SJSA1 (cell line): ENCODE results near the gene SBK3. TPM values are rescaled to one million over a fixed set of nuclear protein-coding genes. Genes with fewer than 3 reads are reported as not detected.
"Not testable (repeated sequence)": the region's sequence is repeated elsewhere in the genome, so short reads cannot be mapped to it uniquely, and the experiment has no call there.

Experiments
- DNase-seq, 2 experiments: peaks; one replicate each; pipeline ENCODE4 v3.0.0-alpha.2; 2015 to 2020; ENCODE audit warnings: low spot score in 2 of 2, low read depth in 1 of 2
- H3K27ac ChIP-seq: fragments of 250-450 bp; sonication (Bioruptor Pico); 2 replicates; pipeline ENCODE4 v1.5.1; 2020; ENCODE audit warnings: mild to moderate bottlenecking, moderate library complexity
- H3K27me3 ChIP-seq: fragments of 250-450 bp; sonication (Bioruptor Pico); replicated peaks from 2 replicates; pipeline ENCODE4 v1.5.1; 2020; ENCODE audit warnings: mild to moderate bottlenecking, moderate library complexity
- H3K36me3 ChIP-seq: fragments of 250-450 bp; sonication (Bioruptor Pico); 2 replicates; pipeline ENCODE4 v1.5.1; 2020; ENCODE audit warnings: mild to moderate bottlenecking
- H3K4me1 ChIP-seq: fragments of 250-450 bp; sonication (Bioruptor Pico); replicated peaks from 2 replicates; pipeline ENCODE4 v1.6.1; 2021; ENCODE audit warnings: mild to moderate bottlenecking
- H3K4me3 ChIP-seq: fragments of 250-450 bp; sonication (Bioruptor Pico); 2 replicates; pipeline ENCODE4 v1.5.1; 2020; ENCODE audit warnings: mild to moderate bottlenecking
- H3K9me3 ChIP-seq: fragments of 250-450 bp; sonication (Bioruptor Pico); replicated peaks from 2 replicates; pipeline ENCODE4 v1.5.1; 2020; ENCODE audit warnings: mild to moderate bottlenecking
- total RNA-seq: library from RNA; depleted of rRNA; stranded (reverse); fragments of >200 nt; shearing (Covaris generic); gene quantifications from 2 replicates; pipeline ENCODE4 v1.2.3, GENCODE V29; 2014

The SBK3 gene
- total RNA-seq, 1 experiment from 2014 or later: 0.32 TPM

DNA sequence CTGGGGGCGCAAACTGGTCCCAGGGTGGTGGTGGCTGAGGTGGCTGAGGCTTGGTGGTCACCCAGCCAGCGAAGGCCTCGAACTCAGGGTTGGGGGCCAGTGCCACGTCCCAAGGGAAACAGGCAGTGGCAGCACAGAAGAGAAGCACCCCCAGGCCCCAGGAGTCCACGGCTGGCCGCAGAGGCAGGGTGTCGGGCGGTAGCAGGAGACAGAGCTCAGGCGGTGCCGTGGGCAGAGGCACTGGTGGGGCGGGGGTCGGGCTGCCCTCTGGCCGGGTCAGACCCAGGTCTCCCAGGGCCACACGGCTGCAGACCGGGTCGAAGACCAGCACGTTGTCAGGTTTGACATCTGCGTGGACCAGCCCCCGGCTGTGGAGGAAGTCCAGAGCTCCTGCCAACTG, 4.3 kb downstream of the SBK3 start:
- Histone ChIP-seq H3K9me3 (no peaks in the 10 kb centered on the region), H3K4me3 (no peak overlapping the region), H3K27me3 (no peaks in the 10 kb centered on the region), H3K27ac (no peak overlapping the region), H3K36me3 (no peaks in the 10 kb centered on the region), H3K4me1 (no peaks in the 10 kb centered on the region)
- no peak for DNase-seq

DNA sequence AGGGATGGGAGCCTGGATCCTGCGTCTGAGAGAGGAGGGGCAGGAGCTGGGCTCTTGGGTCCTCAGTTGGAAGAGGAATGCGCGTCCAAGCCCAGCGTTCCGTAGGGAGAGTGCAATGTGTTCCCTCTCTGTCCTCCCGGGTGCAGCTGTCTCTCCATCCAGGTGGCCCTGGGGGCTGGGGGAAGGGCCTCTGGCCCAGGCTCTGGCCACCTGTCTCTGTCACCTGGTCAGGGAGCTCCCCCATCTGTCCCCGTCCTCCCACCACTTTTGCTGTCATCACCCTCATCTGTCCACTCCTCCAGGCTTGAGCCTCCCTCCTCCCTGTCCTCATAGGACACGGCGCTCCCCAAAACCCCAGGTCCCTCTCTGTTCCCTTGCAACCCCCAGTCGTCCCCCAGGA, 4.7 kb downstream of the SBK3 start:
- no peaks in the 10 kb centered on the region for H3K36me3 ChIP-seq
- no peak overlapping the region for H3K4me3 ChIP-seq
- H3K27me3 ChIP-seq: no peaks in the 10 kb centered on the region
- no peaks in the 10 kb centered on the region for H3K9me3 ChIP-seq
- no peak for DNase-seq
- H3K27ac ChIP-seq: no peak overlapping the region
- no peaks in the 10 kb centered on the region for H3K4me1 ChIP-seq

DNA sequence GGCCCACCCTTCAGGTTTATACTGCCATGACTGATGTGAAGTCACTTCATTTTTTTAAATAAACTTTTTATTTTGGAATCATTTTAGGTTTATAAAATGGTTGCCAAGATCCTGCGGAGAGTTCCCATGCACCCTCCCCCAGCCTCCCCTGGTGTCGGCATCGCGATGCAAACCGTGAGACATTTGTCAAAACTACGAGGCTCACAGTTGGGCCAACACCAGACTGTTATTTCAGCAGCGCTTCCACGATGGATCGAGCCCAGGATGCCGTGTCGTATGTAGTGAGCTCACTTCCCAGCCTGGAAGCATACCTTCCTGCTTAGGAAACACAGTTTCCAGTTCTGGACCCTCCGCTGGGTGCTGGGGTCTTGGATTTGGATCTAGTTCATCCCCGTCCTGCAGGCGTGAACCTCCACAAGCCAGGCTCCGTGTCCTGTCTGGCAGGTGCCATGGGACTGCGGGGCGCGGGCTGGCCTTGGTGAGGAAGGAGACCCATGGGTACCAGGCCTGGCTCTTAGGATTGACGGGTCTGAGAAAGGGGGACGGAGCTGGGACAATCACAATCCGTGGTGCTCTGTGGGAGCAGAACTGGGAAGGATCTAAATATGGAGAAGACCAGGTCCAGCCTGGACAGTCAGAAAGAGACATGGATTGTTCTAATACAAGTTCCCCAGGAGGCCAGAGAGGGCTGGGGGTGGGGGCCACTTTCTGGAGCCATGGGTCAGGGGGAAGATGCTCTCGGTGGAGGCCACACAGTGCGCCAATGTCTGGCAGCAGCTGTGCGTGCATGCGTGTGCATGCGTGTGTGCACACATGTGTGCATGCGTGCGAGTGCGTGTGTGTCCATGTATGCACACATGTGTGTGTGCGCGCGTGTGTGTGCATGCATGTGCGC, 6.0 kb downstream of the SBK3 start:
- no peak for DNase-seq
- H3K27ac ChIP-seq: no peak overlapping the region
- H3K4me1 ChIP-seq: no peaks in the 10 kb centered on the region
- no peaks in the 10 kb centered on the region for H3K36me3 ChIP-seq
- H3K4me3 ChIP-seq: no peak overlapping the region
- no peaks in the 10 kb centered on the region for H3K27me3 ChIP-seq
- no peaks in the 10 kb centered on the region for H3K9me3 ChIP-seq

DNA sequence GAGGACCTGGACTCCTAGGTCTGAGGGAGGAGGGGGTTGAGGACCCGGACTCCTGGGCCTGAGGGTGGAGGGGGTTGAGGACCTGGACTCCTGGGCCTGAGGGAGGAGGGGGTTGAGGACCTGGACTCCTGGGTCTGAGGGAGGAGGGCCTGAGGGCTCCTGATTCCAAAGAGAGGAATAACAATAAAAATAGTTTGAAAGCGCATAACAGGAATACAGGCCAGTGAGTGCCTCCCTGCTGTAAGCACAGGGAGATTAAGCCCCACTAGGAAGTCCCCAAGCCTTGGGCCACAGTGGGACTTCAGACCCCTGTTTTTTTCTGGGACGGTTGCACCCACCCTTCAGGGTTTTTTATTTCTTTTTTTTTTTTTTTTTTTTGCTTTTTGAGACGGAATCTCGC, 7.2 kb downstream of the SBK3 start:
- DNase-seq: no peak
- Histone ChIP-seq H3K9me3 (no peaks in the 10 kb centered on the region), H3K27ac (no peak overlapping the region), H3K4me3 (no peak overlapping the region), H3K27me3 (no peaks in the 10 kb centered on the region), H3K36me3 (no peaks in the 10 kb centered on the region), H3K4me1 (no peaks in the 10 kb centered on the region)

DNA sequence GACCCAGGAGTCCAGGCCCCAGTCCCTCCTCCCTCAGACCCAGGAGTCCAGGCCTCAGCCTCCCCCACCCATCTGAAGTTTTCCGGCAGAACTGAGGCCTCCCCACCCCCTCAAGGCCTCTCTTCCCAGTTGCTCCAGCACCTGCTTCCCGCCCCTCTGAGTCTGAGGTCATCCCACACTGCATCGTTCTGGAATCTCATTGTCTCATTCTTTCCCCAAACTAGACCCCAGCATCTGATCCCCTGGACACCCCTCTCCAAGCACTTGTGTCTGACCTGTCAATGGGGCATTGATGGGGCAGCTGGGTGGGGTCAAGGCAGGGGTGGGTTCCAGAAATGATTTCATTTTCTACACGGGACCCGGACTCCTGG, 7.6 kb downstream of the SBK3 start:
- Histone ChIP-seq H3K4me3 (no peak overlapping the region), H3K9me3 (no peaks in the 10 kb centered on the region), H3K27me3 (no peaks in the 10 kb centered on the region), H3K4me1 (no peaks in the 10 kb centered on the region), H3K27ac (no peak overlapping the region), H3K36me3 (no peaks in the 10 kb centered on the region)
- DNase-seq: no peak

DNA sequence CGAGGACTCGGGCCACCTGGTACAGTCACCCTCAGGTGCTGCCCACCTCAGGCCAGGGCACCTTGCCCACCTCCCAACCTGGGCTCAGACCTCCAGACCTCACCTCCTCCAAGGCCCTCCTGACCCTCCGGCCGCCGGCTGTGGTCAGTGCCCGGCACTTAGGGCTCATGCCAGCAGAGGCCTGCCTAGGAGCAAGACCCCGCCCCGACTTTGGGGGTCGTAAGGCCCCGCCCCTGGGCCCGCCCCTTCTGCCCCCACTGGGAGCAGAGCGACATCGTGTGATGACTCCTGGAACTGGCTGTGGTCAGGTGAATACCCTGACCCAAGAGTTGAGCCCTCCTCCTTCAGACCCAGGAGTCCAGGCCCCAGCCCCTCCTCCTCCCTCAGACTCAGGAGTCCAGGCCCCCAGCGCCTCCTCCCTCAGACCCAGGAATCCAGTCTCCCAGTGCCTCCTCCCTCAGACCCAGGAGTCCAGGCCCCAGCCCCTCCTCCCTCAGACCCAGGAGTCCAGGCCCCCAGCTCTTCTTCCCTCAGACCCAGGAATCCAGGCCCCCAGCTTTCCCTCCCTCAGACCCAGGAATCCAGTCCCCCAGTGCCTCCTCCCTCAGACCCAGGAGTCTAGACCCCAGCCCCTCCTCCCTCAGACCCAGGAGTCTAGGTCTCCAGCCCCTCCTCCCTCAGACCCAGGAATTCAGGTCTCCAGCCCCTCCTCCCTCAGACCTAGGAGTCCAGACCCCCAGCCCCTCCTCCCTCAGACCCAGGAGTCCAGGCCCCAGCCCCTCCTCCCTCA, 8.2 kb downstream of the SBK3 start, which contains the start of gene SBK2:
SBK2 (minus strand) TSS at position 183 of the 790 bp plus-strand sequence. CDS start 839 bp downstream, outside the sequence.
- Histone ChIP-seq H3K36me3 (no peaks in the 10 kb centered on the region), H3K27ac (no peak within 1 kb of the TSS), H3K27me3 (no peaks in the 10 kb centered on the region), H3K4me3 (no peak within 1 kb of the TSS), H3K9me3 (no peaks in the 10 kb centered on the region), H3K4me1 (no peaks in the 10 kb centered on the region)
- DNase-seq: no peak

DNA sequence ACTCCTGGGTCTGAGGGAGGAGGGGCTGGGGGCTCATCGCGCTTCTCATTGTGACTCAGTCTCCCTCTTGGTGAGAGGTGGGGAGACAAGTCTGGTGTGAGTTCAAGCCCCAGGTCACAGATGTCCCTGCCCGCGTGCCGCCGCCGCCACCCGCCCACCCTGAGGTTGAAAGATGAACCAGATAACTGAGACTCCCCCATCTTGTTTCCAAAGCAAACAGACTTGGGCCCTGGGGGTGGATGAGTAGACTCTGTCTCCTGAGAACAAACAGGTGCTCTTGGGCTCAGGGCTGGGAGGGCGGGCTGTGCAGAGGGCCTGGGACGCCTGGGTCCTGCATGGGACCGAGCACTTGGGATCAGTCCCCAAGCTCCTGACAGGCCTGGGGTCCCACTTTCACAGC, 9.0 kb downstream of the SBK3 start:
- no peaks in the 10 kb centered on the region for H3K27me3 ChIP-seq

DNA sequence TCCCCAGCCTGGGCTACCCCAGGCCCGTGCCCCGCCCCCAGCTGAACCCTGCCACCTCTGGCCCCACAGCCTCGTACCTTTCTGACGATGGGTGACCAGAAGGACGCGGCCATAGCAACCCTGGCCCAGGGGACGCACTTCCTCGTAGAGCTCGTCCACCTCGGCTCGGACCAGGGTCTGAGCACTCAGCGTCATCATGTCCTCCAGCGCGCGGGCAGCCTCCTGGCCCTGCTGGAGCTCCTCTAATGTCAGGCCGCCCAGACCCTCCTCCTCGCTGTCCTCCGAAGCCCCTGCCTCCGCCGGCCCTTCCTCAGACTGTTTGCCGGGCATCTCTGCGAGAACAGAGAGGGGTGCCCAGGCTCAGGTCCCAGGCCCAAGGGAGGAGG, 9.4 kb downstream of the SBK3 start:
- Histone ChIP-seq H3K9me3 (no peaks in the 10 kb centered on the region), H3K4me1 (no peaks in the 10 kb centered on the region), H3K27me3 (no peaks in the 10 kb centered on the region), H3K4me3 (no peak overlapping the region), H3K27ac (no peak overlapping the region), H3K36me3 (no peaks in the 10 kb centered on the region)
- DNase-seq: no peak

More for the DNA sequence above, 9.0 kb downstream of the SBK3 start:
- Histone ChIP-seq H3K27ac (no peak overlapping the region), H3K36me3 (no peaks in the 10 kb centered on the region), H3K4me3 (no peak overlapping the region), H3K4me1 (no peaks in the 10 kb centered on the region), H3K9me3 (no peaks in the 10 kb centered on the region)
- no peak for DNase-seq

DNA sequence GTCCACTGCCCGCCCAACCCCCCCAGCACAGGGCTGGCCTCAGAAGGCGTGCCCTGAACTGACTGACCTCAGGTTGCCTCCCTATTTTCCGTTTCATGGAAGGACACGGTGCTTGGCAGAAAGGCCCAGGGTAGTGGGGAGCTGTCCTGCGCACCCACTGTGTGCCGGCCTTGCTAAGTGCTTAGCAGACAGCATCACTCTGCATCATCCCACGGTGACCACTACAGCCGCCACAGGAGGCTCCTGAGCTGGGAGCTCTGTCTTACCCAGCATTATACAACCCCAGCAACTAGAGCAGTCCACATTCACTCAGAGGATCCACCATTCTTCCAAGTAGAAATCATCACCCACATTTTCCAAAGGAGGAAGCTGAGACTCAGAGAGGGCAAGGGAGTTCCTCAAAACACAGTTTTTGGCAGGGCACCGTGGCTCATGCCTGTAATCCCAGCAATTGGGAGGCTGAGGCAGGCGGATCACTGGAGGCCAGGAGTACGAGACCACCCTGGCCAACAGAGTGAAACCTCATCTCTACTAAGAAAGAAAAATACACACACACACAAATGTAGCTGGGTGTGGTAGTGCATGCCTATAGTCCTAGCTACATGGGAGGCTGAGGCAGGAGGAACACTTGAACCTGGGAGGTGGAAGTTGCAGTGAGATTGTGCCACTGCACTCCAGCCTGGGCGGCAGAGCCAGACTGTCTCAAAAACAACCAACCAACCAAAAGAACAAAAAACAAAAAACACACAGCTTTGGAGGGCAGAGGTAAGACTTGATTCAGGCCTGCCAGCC, 10.0 kb downstream of the SBK3 start:
- Histone ChIP-seq H3K27ac (no peak overlapping the region), H3K27me3 (no peaks in the 10 kb centered on the region), H3K4me3 (no peak overlapping the region), H3K4me1 (no peaks in the 10 kb centered on the region), H3K36me3 (no peaks in the 10 kb centered on the region), H3K9me3 (no peaks in the 10 kb centered on the region)
- no peak for DNase-seq

DNA sequence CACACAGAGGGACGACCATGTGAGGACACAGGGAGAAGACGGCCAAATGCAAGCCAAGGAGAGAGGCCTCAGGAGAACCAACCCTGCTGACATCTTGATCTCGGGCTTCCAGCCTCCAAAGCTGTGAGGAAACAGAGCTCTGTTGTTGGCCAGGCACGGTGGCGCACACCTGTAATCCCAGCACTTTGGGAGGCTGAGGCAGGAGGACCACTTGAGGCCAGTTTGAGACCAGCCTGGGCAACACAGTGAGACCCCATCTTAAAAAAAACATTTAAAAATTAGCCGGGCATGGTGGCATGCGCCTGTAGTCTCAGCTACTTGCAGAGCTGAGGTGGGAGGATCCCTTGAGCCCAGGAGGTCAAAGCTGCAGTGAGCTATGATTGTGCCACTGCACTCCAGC, 11.1 kb downstream of the SBK3 start:
- not testable (repeated sequence) for H3K27ac ChIP-seq, H3K36me3 ChIP-seq, H3K27me3 ChIP-seq, DNase-seq, H3K9me3 ChIP-seq, H3K4me1 ChIP-seq, H3K4me3 ChIP-seq

DNA sequence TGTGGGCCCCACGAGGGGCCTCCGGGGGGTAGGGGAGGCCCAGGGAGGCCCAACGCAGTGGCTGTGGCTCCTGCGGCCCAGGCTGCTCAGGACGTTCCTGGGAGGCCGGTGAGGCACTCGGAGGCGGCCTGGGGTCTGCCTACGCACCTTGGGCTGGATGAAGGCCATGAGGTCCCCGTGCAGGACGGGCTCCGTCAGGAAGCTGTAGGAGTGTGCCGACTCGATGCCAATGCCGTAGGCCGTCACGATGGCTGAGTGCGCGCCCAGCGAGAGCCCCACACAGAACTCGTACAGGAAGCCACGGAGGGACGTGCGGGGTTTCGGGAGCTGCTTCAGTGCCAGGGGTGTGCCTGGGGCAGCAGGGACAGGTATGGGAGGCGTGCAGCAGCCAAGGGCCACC, 14.3 kb downstream of the SBK3 start:
- Histone ChIP-seq H3K9me3 (no peaks in the 10 kb centered on the region; the same call in 1 of the 2 replicates), H3K27ac (no peak overlapping the region), H3K4me1 (0 out of 2 replicates have a peak, but pooled peaks cover 4% of the 10 kb centered on the region), H3K27me3 (no peaks in the 10 kb centered on the region), H3K4me3 (no peak overlapping the region), H3K36me3 (no peaks in the 10 kb centered on the region)
- no peak for DNase-seq

DNA sequence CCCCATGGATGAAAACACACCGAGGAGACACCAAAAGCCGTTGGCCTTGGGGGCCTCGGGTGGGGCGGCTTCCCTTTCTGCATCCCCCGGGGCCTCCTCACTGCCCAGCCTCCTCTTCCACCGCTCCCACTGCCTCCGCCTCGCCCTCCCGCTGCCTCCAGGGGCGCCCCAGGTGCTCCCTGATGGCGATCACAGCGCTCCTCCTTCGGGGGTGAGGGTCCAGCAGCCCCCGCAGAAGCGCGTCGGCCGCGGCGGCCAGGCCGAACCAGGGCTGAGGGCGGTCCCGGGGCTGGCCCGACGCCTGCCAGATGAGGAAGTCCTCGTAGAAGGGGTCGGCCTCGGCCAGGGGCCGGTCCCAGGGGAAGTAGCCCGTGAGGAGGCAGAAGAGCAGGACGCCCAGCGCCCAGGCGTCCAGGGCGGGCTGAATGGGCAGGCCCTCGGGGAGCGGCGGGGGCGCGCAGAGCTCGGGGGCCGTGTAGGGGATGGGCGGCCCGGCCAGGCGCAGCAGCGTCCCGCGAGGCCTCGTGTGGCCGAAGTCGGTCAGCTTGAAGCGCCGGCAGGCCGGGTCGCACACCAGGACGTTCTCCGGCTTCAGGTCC, 15.6 kb downstream of the SBK3 start:
- Histone ChIP-seq H3K4me3 (no peak overlapping the region), H3K27ac (no peak overlapping the region), H3K36me3 (no peaks in the 10 kb centered on the region), H3K9me3 (no peaks in the 10 kb centered on the region; the same call in 1 of the 2 replicates), H3K4me1 (0 out of 2 replicates have a peak, but pooled peaks cover 4% of the 10 kb centered on the region), H3K27me3 (no peaks in the 10 kb centered on the region)
- DNase-seq: no peak
